ENCODE results near the gene CHFR.

- TF ChIP-seq CTCF (IDR thresholded peaks at IDR 0.05; ENCODE audit: poor library complexity, severe bottlenecking) (no peak), EZH2 (IDR thresholded peaks at IDR 0.05; ENCODE audit: borderline replicate concordance, insufficient read depth, low read length, poor library complexity, severe bottlenecking) (no peak)
These were observed 21.6 kb upstream of the CHFR start for GRCh38 chr12:132909030-132909368.

All from neural cell (in vitro differentiated cells).